HFF-Myc (cell line): ENCODE data around the gene IFT57.

Experiments used
- DNase-seq: peaks from one replicate; pipeline ENCODE4 v3.0.0-alpha.2; 2011; ENCODE audit warnings: low read depth; ENCODE audit errors: extremely low read depth
- H3K4me3 ChIP-seq: replicated peaks from 2 replicates; pipeline ENCODE4 v1.5.1; 2011; ENCODE audit warnings: low read depth, mild to moderate bottlenecking, control low read depth, low read length
- TF ChIP-seq, protein P1 (sequence below): IDR thresholded peaks from 2 replicates; pipeline ENCODE4 v1.5.1; 2012; ENCODE audit warnings: mild to moderate bottlenecking, low read depth, low read length, control low read depth; ENCODE audit errors: missing control alignments

Gene IFT57

DNA sequence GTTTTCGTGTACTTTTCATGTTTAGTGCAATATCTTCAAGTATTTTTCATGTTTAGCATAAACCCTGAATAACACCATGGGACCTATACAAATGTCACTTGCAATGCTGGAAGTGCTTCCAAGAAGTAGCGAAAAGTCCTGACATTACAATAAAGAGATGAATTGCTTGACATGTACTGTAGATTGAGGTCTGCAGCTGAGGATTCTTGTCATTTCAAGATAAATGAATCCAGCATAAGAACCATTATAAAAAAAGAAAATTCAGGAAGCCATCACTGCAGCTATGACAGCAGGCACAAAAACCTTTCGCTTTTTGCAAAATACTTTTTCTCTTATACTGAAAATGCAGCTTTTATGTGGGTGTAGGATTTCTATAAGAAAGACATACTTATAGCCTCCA is 37.4 kb downstream of the IFT57 start:
- no peak overlapping the region for H3K4me3 ChIP-seq
- DNase-seq, result no peak
- TF ChIP-seq, protein P1, sequence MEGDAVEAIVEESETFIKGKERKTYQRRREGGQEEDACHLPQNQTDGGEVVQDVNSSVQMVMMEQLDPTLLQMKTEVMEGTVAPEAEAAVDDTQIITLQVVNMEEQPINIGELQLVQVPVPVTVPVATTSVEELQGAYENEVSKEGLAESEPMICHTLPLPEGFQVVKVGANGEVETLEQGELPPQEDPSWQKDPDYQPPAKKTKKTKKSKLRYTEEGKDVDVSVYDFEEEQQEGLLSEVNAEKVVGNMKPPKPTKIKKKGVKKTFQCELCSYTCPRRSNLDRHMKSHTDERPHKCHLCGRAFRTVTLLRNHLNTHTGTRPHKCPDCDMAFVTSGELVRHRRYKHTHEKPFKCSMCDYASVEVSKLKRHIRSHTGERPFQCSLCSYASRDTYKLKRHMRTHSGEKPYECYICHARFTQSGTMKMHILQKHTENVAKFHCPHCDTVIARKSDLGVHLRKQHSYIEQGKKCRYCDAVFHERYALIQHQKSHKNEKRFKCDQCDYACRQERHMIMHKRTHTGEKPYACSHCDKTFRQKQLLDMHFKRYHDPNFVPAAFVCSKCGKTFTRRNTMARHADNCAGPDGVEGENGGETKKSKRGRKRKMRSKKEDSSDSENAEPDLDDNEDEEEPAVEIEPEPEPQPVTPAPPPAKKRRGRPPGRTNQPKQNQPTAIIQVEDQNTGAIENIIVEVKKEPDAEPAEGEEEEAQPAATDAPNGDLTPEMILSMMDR, result no peak

DNA sequence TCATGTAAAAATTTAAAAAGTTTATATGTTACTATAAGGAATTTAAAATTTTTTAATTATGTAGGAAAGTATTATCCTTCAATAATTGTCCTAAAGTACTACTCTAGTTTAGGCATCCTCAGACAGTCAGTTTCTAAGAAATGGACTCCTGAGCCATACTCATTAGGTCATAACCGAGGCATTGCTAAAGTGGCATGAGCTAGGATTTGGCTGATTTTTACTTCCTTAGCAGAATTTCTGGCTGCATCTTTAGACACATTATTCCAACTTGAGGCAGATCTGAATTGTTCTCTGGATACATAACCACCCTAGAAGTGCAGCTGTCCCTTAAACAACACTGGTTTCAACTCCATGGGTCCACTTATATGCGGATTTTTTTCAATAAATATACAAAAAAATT is 38.3 kb downstream of the IFT57 start:
- DNase-seq, result no peak
- TF ChIP-seq, protein P1, result no peak
- no peak overlapping the region for H3K4me3 ChIP-seq

DNA sequence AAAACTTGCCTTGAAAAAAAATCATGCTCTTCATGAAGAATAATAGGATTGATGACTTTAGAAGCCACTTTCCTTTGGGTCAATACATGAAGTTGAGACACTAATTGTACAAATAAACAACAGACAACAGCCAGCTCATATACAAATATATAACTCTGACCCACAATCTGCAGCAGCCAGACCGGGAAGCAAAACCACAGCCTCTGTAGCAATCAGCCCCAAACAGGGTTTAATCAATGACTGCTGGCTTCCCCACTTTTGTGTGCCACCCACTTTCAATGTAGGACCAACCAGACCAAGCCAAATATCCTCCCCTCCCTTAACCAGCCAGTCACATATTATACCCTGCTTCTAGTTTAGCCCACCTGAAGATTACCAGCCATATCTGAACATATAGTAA is 39.0 kb downstream of the IFT57 start:
- DNase-seq, result no peak
- TF ChIP-seq, protein P1, result no peak
- H3K4me3 ChIP-seq, result no peak overlapping the region

DNA sequence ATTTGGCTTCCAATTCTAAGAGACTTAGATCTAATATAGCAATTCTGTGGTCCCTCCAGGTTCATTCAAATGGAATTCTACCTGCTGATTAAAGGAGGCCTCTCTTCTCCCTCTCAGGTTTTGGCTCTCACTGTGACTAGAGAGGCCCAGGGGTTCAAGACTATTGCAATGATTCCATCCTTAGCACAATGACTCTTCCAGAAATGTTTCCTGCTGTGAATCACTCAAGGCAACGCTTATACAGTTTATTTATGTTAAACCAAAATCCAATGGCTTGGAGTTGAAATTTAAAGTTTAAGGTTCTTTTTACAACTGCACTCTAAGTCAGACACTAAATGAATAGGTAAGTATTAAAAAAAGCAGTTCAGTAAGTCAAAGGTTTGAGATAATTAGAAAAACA is 39.9 kb downstream of the IFT57 start:
- H3K4me3 ChIP-seq, result no peak overlapping the region
- no peak for DNase-seq
- TF ChIP-seq, protein P1, result no peak

DNA sequence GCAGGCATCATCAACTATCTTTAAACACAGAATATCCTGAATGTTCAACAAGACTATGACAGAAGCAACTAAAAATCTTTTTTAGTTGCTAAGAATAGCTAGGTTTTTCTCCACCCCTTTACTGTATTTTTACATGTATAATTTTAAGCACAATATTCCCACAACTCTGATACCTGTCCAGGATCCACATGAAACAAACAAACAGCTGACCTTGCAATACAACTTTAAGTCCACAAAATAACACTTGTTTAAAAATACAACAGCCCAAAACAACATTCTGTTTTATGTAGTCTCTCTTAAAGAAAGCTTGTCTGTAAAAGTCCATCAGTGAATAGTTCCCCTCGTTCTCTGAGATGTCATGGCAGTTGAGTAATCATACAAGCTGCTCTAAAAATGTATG is 41.1 kb downstream of the IFT57 start:
- TF ChIP-seq, protein P1, result no peak
- H3K4me3 ChIP-seq, result no peak overlapping the region
- DNase-seq, result no peak

DNA sequence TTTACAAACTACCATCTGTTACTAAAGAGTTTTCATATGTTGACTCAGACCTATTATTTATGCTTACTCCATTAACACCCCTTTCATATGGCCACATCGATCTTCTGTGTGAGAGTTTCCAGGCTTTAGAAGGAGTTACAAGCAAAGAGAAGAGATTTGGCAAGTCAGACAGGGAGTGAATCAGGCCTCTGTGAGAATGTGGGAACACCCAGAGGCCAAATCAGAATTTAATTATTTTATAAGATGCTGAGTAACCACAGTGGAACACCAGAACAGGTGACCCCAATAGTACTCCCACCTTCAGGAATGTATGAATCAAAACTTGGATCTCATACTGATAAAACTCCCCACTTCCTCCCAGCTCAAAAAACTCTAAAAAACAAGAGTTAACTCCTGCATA is 42.0 kb downstream of the IFT57 start:
- no peak for DNase-seq
- TF ChIP-seq, protein P1, result no peak
- H3K4me3 ChIP-seq, result no peak overlapping the region

DNA sequence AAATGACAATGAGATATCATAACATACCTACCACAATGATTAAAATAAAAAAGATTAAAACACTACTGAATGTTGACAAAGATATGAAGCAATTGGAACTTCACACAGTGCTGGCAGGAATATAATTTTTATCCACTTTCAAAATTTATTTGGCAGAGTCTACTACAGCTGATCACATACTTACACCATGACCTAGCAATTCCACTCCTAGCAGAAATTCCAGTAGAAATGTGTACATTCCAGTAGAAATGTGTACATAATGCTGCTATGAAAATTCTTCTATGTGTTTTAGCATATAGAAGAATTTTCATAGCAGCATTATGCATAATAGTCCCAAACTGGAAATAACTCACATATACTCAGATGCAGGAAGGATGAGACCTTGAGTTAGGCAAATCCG is 43.5 kb downstream of the IFT57 start:
- DNase-seq, result no peak
- TF ChIP-seq, protein P1, result no peak
- H3K4me3 ChIP-seq, result no peak overlapping the region
